ENCODE data around the gene ITSN2.

DNA sequence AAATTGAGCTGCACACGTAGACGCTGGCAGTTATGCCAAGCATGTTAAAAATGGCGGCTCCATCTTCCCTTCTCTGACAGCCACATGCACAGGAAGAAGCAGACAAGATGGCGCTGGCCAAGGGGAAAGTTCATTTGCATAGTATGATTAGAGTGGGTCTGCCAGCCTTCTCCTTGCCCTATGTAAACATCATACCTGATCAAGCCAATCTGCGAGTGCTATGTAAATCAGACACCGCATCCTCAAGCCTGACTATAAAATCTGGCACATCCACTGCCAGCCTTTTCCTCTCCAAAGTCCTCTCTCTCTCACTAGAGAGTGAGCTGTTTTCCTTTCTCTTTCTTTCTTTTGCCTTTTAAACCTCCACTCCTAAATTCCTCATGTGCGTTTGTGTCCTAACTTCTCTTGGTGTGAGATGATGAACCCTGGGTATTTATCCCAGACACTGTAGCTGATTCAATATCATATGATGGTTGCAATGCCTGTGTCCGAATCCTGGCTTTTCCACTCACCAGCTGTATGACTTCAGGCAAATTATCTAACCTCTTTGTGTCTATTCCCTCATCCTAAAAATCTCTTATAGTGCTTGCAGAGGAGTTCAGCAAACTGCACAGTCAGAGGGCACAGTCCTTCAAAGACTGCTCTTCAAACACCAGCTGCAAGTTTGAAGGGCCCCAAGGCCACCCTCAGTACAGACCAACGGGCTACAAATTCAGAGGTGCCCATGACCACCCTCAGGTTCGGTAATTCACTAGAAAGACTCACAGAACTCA lies 39.3 kb upstream of the ITSN2 start:
- TF ChIP-seq, protein P1, sequence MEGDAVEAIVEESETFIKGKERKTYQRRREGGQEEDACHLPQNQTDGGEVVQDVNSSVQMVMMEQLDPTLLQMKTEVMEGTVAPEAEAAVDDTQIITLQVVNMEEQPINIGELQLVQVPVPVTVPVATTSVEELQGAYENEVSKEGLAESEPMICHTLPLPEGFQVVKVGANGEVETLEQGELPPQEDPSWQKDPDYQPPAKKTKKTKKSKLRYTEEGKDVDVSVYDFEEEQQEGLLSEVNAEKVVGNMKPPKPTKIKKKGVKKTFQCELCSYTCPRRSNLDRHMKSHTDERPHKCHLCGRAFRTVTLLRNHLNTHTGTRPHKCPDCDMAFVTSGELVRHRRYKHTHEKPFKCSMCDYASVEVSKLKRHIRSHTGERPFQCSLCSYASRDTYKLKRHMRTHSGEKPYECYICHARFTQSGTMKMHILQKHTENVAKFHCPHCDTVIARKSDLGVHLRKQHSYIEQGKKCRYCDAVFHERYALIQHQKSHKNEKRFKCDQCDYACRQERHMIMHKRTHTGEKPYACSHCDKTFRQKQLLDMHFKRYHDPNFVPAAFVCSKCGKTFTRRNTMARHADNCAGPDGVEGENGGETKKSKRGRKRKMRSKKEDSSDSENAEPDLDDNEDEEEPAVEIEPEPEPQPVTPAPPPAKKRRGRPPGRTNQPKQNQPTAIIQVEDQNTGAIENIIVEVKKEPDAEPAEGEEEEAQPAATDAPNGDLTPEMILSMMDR (IDR thresholded peaks at IDR 0.05), result no peak
- TF ChIP-seq POLR2A (IDR thresholded peaks at IDR 0.05), result no peak

Measured in lower leg skin (tissue), 3 donors.